H9 (cell line): ENCODE results near the gene MRPS34. TPM values are rescaled to one million over a fixed set of nuclear protein-coding genes. Genes with fewer than 3 reads are reported as not detected.

ENCODE experiments used
- DNase-seq: peaks from one replicate; pipeline ENCODE4 v3.0.0-alpha.2; 2017
- H2AFZ ChIP-seq: one replicate; pipeline ENCODE4 v1.6.1; 2013; ENCODE audit warnings: mild to moderate bottlenecking, low read length, control low read depth, moderate library complexity
- H2AK5ac ChIP-seq: 2 replicates; pipeline ENCODE4 v1.6.1; 2013; ENCODE audit warnings: low read length, control low read depth, mixed read lengths; ENCODE audit not compliant: insufficient read length
- H2BK120ac ChIP-seq: one replicate; pipeline ENCODE4 v1.6.1; 2013; ENCODE audit warnings: low read depth, mild to moderate bottlenecking, low read length, control low read depth, inconsistent platforms; ENCODE audit not compliant: poor library complexity, severe bottlenecking
- H2BK12ac ChIP-seq: 2 replicates; pipeline ENCODE4 v1.6.1; 2013; ENCODE audit warnings: low read length, control low read depth, mixed read lengths, low read depth; ENCODE audit not compliant: insufficient read length
- H2BK15ac ChIP-seq: 2 replicates; pipeline ENCODE4 v1.6.1; 2013; ENCODE audit warnings: low read depth, low read length, control low read depth
- H2BK20ac ChIP-seq: one replicate; pipeline ENCODE4 v1.6.1; 2013; ENCODE audit warnings: low read depth, mild to moderate bottlenecking, low read length, control low read depth, inconsistent platforms; ENCODE audit not compliant: poor library complexity, severe bottlenecking
- H2BK5ac ChIP-seq: 2 replicates; pipeline ENCODE4 v1.6.1; 2013; ENCODE audit warnings: low read length, control low read depth, mixed read lengths; ENCODE audit not compliant: insufficient read length
- H3K14ac ChIP-seq: 2 replicates; pipeline ENCODE4 v1.6.1; 2013; ENCODE audit warnings: low read length, control low read depth; ENCODE audit not compliant: insufficient read depth
- H3K18ac ChIP-seq: 2 replicates; pipeline ENCODE4 v1.6.1; 2013; ENCODE audit warnings: low read depth, mild to moderate bottlenecking, mixed read lengths, low read length, control low read depth; ENCODE audit not compliant: insufficient read length
- H3K23ac ChIP-seq: 2 replicates; pipeline ENCODE4 v1.6.1; 2013; ENCODE audit warnings: low read length, control low read depth, mixed read lengths, low read depth; ENCODE audit not compliant: insufficient read length
- H3K23me2 ChIP-seq: 2 replicates; pipeline ENCODE4 v1.6.1; 2013; ENCODE audit warnings: low read depth, mild to moderate bottlenecking, mixed read lengths, low read length, control low read depth; ENCODE audit not compliant: insufficient read length, poor library complexity, severe bottlenecking
- H3K27ac ChIP-seq: 2 replicates; pipeline ENCODE4 v1.5.1; 2013; ENCODE audit warnings: low read length, control low read depth, mixed read lengths, low read depth; ENCODE audit not compliant: insufficient read length
- H3K27me3 ChIP-seq: 2 replicates; pipeline ENCODE4 v1.6.1; 2013; ENCODE audit warnings: low read length, control low read depth, inconsistent platforms; ENCODE audit not compliant: insufficient read depth
- H3K4ac ChIP-seq: 2 replicates; pipeline ENCODE4 v1.6.1; 2013; ENCODE audit warnings: low read depth, mild to moderate bottlenecking, control low read depth, inconsistent platforms, low read length, moderate library complexity
- H3K4me1 ChIP-seq: 2 replicates; pipeline ENCODE4 v1.6.1; 2013; ENCODE audit warnings: low read length, control low read depth, inconsistent platforms; ENCODE audit not compliant: insufficient read depth
- H3K4me2 ChIP-seq: 2 replicates; pipeline ENCODE4 v1.6.1; 2013; ENCODE audit warnings: low read length, control low read depth, mixed read lengths; ENCODE audit not compliant: insufficient read length, insufficient read depth
- H3K56ac ChIP-seq: 2 replicates; pipeline ENCODE4 v1.6.1; 2013; ENCODE audit warnings: low read depth, mild to moderate bottlenecking, mixed read lengths, low read length, control low read depth; ENCODE audit not compliant: insufficient read length
- H3K79me1 ChIP-seq: 2 replicates; pipeline ENCODE4 v1.6.1; 2013; ENCODE audit warnings: low read depth, mild to moderate bottlenecking, moderate library complexity, low read length, control low read depth, inconsistent platforms; ENCODE audit not compliant: insufficient read depth, poor library complexity, severe bottlenecking
- H3K79me2 ChIP-seq: 2 replicates; pipeline ENCODE4 v1.6.1; 2013; ENCODE audit warnings: low read length, control low read depth, inconsistent platforms; ENCODE audit not compliant: insufficient read depth
- H3K9ac ChIP-seq: 2 replicates; pipeline ENCODE4 v1.6.1; 2013; ENCODE audit warnings: low read length, control low read depth, mixed read lengths; ENCODE audit not compliant: insufficient read length; ENCODE audit errors: extremely low read depth
- H3K9me3 ChIP-seq: one replicate; pipeline ENCODE4 v1.6.1; 2013; ENCODE audit warnings: low read depth, low read length, inconsistent platforms; ENCODE audit not compliant: control insufficient read depth
- H3T11ph ChIP-seq: one replicate; pipeline ENCODE4 v1.6.1; 2013; ENCODE audit warnings: mild to moderate bottlenecking, low read length, control low read depth, inconsistent platforms
- H4K20me1 ChIP-seq: one replicate; pipeline ENCODE4 v1.6.1; 2013; ENCODE audit not compliant: control insufficient read depth, insufficient read length, insufficient read depth
- H4K5ac ChIP-seq: 2 replicates; pipeline ENCODE4 v1.6.1; 2013; ENCODE audit warnings: low read depth, mild to moderate bottlenecking, mixed read lengths, low read length, control low read depth; ENCODE audit not compliant: insufficient read length
- H4K8ac ChIP-seq: replicated peaks from 2 replicates; pipeline ENCODE4 v1.6.1; 2013; ENCODE audit warnings: low read length, control low read depth, mixed read lengths, low read depth; ENCODE audit not compliant: insufficient read length
- H4K91ac ChIP-seq: 2 replicates; pipeline ENCODE4 v1.6.1; 2013; ENCODE audit warnings: low read depth, mild to moderate bottlenecking, moderate library complexity, mixed read lengths, low read length, control low read depth; ENCODE audit not compliant: insufficient read length
- H3K27ac Mint-ChIP-seq, 3 experiments: 2 replicates in 2 of 3; 3 replicates in 1 of 3; pipeline ENCODE4 v1.8.0; 2020 to 2021; ENCODE audit warnings: mixed read lengths in 3 of 3, mild to moderate bottlenecking in 1 of 3, moderate library complexity in 1 of 3
- H3K27me3 Mint-ChIP-seq: 2 replicates; pipeline ENCODE4 v1.8.0; 2021; ENCODE audit warnings: low read depth, mild to moderate bottlenecking, moderate library complexity, mixed read lengths
- H3K36me3 Mint-ChIP-seq, 3 experiments: 2 replicates in 2 of 3; 3 replicates in 1 of 3; pipeline ENCODE4 v1.8.0; 2020 to 2021; ENCODE audit warnings: low read depth in 3 of 3, mixed read lengths in 3 of 3; ENCODE audit not compliant: insufficient read depth in 1 of 3
- H3K4me1 Mint-ChIP-seq, 2 experiments: 2 replicates each; pipeline ENCODE4 v1.8.0; 2020; ENCODE audit warnings: mixed read lengths in 2 of 2
- H3K4me3 Mint-ChIP-seq, 2 experiments: 2 replicates in 1 of 2; 3 replicates in 1 of 2; pipeline ENCODE4 v1.8.0; 2020 to 2021; ENCODE audit warnings: mild to moderate bottlenecking in 2 of 2, mixed read lengths in 2 of 2, moderate library complexity in 1 of 2
- H3K9me3 Mint-ChIP-seq, 2 experiments: 2 replicates in 1 of 2; 3 replicates in 1 of 2; pipeline ENCODE4 v1.8.0; 2020; ENCODE audit warnings: mild to moderate bottlenecking in 2 of 2, mixed read lengths in 2 of 2, moderate library complexity in 1 of 2
- CTCF ChIP-seq: fragments of 200-600 bp; sonication (generic); conservative IDR thresholded peaks from 3 replicates; pipeline ENCODE4 v1.8.0; 2021; ENCODE audit warnings: antibody characterized with exemption, mild to moderate bottlenecking
- whole genome bisulfite sequencing: extraction: QIAGEN DNeasy Blood & Tissue Kit; methylation state at CpG from one replicate; pipeline ENCODE4 v1.1.7; 2013; ENCODE audit warnings: missing lambda C conversion rate, low lambda C conversion rate, mixed read lengths; ENCODE audit not compliant: insufficient read length; ENCODE audit errors: extremely low coverage; 5-methylcytosine and 5-hydroxymethylcytosine counted together
- total RNA-seq: library from RNA; stranded (reverse); gene quantifications from 2 replicates; pipeline ENCODE4 v1.2.1, GENCODE V29; 2021

MRPS34 gene
- total RNA-seq, 1 experiment from 2014 or later: 205 TPM

- H3K4me2 ChIP-seq: no peak overlapping the region
- H3K27me3 ChIP-seq: no peaks in the 10 kb centered on the region
- no peak for DNase-seq
- H4K5ac ChIP-seq: no peak overlapping the region
- H3K18ac ChIP-seq: no peak overlapping the region
- no peak overlapping the region for H3K23ac ChIP-seq
- no peak overlapping the region for H2BK12ac ChIP-seq
- H2BK120ac ChIP-seq: no peak overlapping the region
- no peak overlapping the region for H2BK5ac ChIP-seq
- H3K14ac ChIP-seq: no peak overlapping the region
- no peaks in the 10 kb centered on the region for H3K4me1 ChIP-seq
- H2AFZ ChIP-seq: no peak overlapping the region
- H4K20me1 ChIP-seq: no peaks in the 10 kb centered on the region
- no peak overlapping the region for H3K4ac ChIP-seq
- H3K56ac ChIP-seq: no peak overlapping the region
- H3K27ac ChIP-seq: no peak overlapping the region
- no peak overlapping the region for H3T11ph ChIP-seq
- H3K4me3 Mint-ChIP-seq: no peak overlapping the region
- no peak overlapping the region for H4K91ac ChIP-seq
- H3K36me3 Mint-ChIP-seq: peaks cover 3 to 38% (median 34%) of the 10 kb centered on the region in 3 experiments
- H3K79me2 ChIP-seq: no peaks in the 10 kb centered on the region
- no peaks in the 10 kb centered on the region for H3K27me3 Mint-ChIP-seq
- H3K27ac Mint-ChIP-seq: no peak overlapping the region
- H2AK5ac ChIP-seq: no peak overlapping the region
- no peak overlapping the region for H2BK20ac ChIP-seq
- H3K9ac ChIP-seq: no peak overlapping the region
- H3K79me1 ChIP-seq: no peaks in the 10 kb centered on the region
- H3K4me1 Mint-ChIP-seq: no peaks in the 10 kb centered on the region
- no peaks in the 10 kb centered on the region for H3K9me3 Mint-ChIP-seq
- H4K8ac ChIP-seq: no peak overlapping the region
- no peak overlapping the region for H2BK15ac ChIP-seq
- no CpG with 5 or more reads among the region's 29 CpGs for WGBS
- no peak for TF ChIP-seq CTCF
- H3K9me3 ChIP-seq: no peaks in the 10 kb centered on the region
- no peaks in the 10 kb centered on the region for H3K23me2 ChIP-seq
These were observed 23.5 kb downstream of the MRPS34 start for GRCh38 chr16:1749152-1750117.
